GM18526 (cell line): Measurements from ENCODE around the gene PTPN4.

ENCODE experiments used
- POLR2A ChIP-seq: IDR thresholded peaks from 3 replicates; pipeline ENCODE4 v1.6.1; 2011; ENCODE audit not compliant: insufficient read length; ENCODE audit errors: extremely low read depth

The PTPN4 gene

DNA sequence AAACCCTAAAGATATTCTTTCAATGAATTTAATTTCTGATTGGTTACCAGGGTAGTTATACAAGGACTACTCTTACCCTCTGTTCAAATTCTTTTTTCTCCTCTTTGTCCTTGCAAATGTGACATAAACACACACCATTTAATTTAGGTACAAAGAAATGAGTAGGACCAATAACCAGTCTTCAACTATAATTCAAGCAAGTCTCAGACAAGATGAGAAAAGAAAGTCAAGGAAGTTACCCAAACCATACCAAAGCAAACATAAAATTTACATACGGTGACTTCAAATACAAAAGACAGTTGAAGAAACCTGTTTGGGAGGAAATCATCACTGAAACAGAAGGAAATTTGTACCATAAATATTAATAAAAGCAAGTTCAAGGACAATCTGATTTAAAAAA is 162.1 kb downstream of the PTPN4 start:
- no peak for TF ChIP-seq POLR2A

DNA sequence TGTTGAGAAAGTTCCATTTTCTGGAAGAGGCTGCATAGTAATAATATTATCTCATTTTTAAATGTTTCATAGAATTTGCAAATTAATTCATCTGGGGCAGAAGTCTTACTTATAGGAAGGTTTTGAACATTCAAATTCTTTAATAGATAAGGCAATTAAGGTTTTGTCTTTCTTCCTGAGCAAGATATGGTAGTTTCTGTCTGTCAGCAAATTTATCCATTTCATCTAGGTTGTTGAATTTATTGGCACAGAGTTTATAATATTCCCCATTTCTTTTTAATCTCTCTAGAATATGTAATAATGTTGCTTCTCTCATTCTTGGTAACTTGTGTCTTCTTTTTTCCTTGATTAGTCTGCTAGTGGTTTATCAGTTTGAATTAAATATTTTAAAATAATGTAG is 163.0 kb downstream of the PTPN4 start:
- TF ChIP-seq POLR2A = no peak

DNA sequence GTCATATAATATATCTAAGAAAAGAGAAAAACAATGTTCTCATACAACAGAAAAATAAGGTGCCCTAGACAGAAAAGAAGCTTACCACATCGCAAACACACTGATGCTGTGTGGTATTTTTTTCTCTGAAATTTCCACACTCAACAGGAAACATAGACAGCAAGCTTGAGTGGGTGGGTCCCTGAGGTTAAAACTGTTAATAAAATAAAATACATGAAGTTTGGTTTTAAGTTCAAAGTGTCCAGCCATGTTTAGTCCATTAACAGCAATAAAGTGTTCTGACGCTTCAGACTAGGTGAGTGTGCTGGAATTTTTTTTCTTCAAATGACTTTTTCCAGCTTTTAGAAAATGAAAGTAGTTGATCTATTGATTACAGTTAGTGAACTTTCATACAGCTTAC is 169.8 kb downstream of the PTPN4 start:
- no peak for TF ChIP-seq POLR2A

GRCh38 chr2:119932809-119933208 is 173.1 kb downstream of the PTPN4 start:
- no peak for TF ChIP-seq POLR2A

- no peak for TF ChIP-seq POLR2A
Measured at GRCh38 chr2:119934319-119934718, 174.6 kb downstream of the PTPN4 start.

DNA sequence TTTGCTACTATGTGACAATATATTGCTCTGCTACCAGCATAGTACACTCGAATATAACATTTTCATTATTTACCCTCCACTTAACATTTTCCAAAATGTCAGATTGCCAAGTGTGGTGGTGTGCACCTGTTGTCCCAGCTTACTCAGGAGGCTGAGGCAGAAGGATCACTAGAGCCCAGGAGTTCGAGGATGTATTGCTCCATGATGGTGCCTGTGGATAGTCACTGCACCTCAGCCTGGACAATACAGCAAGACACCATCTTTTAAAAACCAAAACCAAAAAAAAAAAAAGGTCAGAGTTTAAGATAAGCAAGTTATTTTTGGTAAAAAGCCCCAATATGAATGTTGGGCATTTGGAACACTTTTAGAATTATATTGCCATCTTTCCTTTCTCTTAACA is 178.0 kb downstream of the PTPN4 start:
- TF ChIP-seq POLR2A = no peak

DNA sequence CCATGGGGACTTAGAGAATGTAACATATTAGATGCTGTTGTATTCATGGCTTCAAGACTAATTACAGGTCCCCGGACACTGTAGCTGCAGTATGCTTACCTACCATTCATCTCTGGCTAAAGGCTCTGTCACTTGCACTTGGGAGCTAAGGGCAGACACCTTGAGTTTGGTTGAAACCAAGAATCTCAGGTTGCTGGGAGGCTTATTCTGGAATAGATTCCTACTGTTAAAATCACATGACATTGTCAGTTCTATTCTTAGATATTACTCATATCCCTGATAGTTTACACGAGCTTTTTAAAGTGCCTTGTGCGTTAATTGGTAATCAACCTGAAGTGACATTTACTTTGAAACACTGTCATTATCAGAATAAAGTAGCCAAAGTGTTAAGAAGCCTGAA is 180.2 kb downstream of the PTPN4 start:
- TF ChIP-seq POLR2A = no peak

DNA sequence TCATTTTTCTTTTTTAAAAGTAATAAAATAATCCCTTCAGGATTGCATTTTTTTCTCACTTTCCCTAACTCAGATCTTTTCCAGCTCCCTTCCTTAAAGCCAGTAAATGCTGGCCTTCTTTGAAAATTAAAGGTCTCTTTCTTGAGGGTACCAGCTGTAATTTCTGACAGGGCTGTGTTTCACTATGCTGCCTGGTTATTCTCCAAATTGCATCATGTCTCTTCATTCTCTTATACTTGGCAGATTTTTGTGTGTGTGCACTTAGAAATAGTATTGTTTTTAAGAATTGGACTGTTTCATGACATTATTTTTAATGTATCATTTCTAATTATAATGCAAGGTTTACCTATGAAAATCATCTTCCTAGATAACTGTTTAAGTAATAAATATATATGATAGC is 181.1 kb downstream of the PTPN4 start:
- no peak for TF ChIP-seq POLR2A

DNA sequence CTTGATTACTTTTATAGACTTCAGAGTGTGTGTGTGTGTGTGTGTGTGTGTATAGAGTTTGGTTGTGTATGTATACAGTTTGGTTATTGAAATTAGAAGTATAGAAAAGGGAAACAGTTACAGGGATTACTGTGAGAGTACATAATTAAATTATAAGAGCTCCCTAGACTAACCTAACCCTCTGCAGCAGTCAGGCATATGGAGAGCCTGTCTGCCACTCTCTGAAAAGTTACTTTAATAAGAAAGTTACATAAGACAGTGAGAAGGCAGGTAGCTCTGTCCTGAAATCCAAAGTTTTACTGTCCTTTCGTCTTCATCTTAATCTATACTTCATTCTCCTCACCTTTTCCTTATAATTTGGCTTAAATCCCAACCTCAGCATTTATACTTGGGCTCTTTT is 181.7 kb downstream of the PTPN4 start:
- TF ChIP-seq POLR2A = no peak

GRCh38 chr2:119941981-119942513 is 182.3 kb downstream of the PTPN4 start:
- TF ChIP-seq POLR2A = no peak

- no peak for TF ChIP-seq POLR2A
Measured at GRCh38 chr2:119943058-119943457, 183.3 kb downstream of the PTPN4 start.

DNA sequence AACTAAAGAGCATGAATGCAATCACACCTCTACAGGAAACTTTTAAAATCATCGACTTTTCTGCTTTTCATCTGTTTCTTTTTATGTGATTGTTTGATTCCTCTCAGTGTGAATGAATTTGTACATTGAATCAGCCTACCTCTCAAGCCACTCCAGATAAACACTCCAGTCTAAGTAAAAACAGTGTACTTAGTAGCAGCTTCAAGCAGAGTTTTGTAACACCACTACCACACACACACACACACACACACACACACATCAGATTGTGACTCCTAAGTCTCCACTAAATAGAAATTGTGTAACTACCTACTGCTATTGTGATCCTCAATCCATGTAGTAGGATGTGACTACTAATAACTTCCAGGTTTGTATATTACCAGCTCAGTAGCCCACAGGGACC is 187.8 kb downstream of the PTPN4 start:
- no peak for TF ChIP-seq POLR2A

DNA sequence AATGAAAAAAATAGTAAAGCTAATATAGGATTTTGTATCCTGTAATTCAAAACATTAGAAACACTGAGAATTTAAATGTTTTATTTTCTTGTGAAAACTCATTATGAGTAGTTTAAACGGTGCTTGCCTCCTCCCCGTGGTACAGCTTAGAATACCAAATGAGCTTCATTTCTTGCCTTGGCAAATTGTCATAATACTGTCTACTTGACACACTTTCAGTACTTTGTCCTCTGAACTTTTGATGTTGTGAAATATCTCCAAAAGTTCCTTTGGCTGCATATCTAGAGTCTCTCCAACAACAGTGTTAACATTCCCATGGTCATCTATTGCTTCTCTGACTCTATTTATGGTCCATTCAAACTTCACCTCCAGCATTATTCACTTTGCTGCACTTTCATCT is 191.2 kb downstream of the PTPN4 start:
- TF ChIP-seq POLR2A = no peak

DNA sequence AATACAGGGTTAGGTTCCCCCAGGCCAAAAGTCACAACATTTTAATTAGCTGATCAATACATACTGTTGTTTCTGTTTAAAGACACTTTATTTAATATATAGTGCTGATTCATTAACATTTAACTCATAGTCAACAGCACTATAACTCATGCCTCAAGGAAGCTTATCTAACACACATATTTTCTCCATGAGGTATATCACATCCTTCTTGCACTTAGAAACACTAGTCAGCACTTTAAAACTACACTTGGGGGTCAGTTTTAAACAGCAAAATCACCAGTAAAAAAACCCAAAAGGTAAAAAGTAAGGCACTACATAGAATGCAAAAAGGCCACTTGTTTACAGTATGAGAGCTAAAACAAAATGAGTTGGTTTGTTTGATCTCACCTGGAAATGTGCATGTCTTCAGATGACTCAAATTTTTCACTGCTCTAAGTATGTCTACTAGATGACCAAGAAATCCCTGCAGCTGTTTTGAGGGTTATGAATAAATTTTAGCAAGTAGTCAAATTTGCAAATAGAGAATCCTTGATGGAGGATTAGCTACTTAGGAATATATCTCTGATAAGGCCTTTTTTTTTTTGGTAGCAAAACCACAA is 199.0 kb downstream of the PTPN4 start:
- no peak for TF ChIP-seq POLR2A

DNA sequence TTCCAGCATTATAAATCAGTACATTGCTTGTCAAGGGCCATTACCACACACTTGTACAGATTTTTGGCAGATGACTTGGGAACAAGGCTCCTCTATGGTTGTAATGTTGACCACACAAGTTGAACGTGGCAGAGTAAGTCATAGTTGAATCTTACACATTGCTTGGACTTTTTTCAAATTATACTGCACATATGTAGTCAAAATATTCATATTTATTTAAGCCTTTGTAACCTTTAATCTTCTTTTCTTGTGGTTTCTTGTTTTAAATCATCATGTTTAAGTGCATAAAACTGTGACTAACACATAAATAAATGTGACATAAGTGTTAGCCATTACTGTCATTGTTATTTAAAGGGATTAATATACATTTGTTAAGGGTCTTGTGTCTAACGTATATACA is 201.1 kb downstream of the PTPN4 start:
- no peak for TF ChIP-seq POLR2A

- no peak for TF ChIP-seq POLR2A
Measured at GRCh38 chr2:119981896-119982295, 222.2 kb downstream of the PTPN4 start.

- TF ChIP-seq POLR2A = no peak
Measured at GRCh38 chr2:119982506-119982905, 222.8 kb downstream of the PTPN4 start.

DNA sequence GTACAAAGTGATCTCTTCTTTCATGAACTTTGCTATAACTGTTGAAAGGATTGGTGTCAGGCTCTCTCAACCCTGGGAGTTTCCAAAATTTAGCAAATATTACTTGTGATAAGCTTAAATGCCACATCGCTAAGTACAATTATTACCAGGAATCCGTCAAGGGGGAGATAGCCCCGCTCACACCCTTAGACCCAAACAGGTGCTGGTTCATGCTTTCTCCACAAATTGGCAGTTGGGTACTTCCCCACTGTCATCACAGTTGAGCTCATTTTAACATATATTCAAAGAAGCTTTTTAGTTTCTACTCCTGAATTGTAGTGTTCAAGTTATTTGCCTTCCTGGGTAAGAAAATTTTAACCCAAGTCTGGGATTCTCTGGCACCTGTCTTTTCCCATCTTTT is 223.4 kb downstream of the PTPN4 start:
- TF ChIP-seq POLR2A = no peak

DNA sequence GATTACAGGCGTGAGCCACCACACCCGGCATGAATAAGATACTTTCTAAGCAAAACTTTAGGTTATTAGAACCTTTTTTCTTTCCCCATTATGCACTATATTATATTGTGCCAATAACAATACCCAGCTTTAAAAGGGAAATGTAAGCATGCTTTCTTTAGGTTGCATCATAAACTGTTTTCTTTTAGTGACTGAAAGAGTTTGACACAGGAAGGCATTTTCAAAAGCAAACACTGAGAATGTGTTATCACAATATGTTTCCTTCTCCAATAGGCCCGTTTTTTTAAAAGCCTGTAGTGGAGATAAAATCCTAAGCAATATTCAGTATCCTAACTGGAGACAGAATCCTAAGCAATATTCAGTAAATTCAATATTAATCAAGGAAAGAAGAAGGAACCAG is 236.4 kb downstream of the PTPN4 start:
- TF ChIP-seq POLR2A = no peak
